GM12892 (cell line): ENCODE results near the gene ANKRD6.

Source experiments
- POLR2A ChIP-seq: IDR thresholded peaks from 2 replicates; pipeline ENCODE4 v1.6.1; 2011; ENCODE audit warnings: low read depth, low read length, control low read depth
- POLR2AphosphoS5 ChIP-seq: IDR thresholded peaks from 2 replicates; pipeline ENCODE4 v1.6.1; 2011; ENCODE audit warnings: low read depth, low read length, control low read depth
- TAF1 ChIP-seq: IDR thresholded peaks from 2 replicates; pipeline ENCODE4 v1.6.1; 2011; ENCODE audit warnings: low read depth, mild to moderate bottlenecking, control low read depth, low read length, borderline replicate concordance

DNA sequence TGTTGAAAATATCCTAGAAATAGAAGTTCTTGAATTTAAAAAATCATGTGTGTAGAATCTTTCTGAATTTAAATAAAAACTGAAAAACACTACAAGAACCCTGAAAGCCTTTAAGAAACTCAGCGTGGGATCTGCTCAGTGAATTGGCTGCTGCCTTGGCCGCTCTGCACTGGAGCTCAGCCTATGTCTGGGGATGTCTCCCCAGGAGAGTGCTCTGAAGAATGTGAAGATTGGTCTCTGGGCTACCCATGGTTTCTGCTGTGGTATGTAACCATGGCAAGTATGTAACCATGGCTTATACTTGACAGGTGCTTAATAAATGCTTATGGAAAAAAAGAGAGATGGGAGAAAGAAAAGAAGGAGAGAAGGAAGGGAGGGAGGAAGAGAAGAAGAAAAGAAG, 17.8 kb upstream of the ANKRD6 start:
- no peak for TF ChIP-seq POLR2A
- no peak for TF ChIP-seq POLR2AphosphoS5
- no peak for TF ChIP-seq TAF1
